ENCODE measurements around the gene PTPN22.
"Not testable (repeated sequence)": the region's sequence is repeated elsewhere in the genome, so short reads cannot be mapped to it uniquely, and the experiment has no call there.

The PTPN22 gene

GRCh38 chr1:113886417-113887401 lies 15.2 kb upstream of the PTPN22 start:
- DNase-seq = no peak

GRCh38 chr1:113881661-113882060 lies 10.1 kb upstream of the PTPN22 start:
- no peak for DNase-seq

DNA sequence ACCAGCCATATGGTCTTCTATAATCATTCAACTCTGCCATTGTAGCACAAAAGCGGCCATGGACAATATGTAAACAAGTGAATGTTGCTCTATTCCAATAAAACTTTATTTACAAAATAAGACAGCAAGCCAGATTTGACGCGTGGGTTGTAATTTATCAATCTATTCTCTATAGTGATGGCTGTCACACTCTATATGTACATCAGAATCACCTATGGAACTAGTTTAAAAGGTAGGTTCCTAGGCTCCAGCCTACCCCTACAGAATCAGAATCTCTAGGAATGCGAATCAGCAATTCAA lies 8.2 kb upstream of the PTPN22 start:
- no peak for DNase-seq

DNA sequence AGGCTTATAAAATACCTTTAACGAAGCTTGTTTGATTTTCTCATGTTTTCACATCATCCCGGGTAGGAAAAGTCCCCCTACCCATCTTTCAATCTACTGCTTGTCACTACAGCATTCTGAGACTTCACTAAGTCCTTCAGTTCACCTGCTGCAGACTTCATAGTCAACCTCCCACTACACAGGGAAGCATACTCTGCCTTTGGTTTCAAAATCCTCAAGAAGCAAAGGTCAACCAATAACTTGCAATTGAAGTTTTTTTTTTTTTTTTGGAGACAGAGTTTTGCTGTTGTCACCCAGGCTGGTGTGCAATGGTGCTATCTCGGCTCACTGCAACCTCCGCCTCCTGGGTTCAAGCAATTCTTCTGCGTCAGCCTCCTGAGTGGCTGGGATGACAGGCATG lies 4.7 kb upstream of the PTPN22 start:
- DNase-seq = no peak

GRCh38 chr1:113875714-113876113 lies 4.2 kb upstream of the PTPN22 start:
- no peak for DNase-seq

DNA sequence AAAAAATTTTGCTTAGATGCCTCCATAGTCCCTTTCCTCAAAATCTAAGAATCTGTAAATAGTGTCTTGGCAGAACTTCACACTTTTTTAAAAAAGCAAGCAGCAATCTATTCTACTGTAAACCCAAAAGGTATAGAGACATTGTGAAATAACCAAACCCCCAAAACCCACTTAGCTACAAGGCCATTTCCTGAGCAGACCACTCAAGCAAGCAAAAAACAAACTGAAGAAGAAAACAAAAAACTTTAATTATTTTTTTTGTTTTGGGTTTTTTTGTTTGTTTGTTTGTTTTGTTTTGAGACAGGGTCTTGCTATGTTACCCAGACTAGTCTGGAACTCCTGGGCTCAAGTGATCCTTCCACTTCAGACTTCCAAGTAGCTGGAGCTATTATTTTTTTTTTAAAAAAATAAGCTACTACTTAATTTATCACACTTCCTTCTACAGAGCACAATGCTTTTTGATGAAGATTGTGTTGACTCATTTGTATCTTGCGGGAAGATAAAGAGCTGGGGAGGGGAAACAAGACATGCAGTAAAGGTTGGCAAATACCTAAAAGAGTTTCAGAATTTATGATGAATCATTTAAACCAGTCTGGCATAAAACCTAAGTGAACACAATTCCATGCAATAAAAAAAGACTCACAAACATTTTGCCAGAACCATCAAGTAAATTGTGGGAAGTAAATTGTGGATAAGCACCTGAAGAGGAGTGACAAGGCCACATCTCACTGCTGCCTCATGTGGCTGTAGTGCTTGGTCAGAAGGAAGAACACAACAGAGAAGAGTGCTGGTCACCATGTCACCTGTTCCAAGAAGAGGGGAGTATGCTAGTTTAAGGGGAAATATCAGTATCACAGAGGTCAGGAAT lies 2.7 kb upstream of the PTPN22 start:
- DNase-seq = peak in 1 of 2 donors; percentile 37

DNA sequence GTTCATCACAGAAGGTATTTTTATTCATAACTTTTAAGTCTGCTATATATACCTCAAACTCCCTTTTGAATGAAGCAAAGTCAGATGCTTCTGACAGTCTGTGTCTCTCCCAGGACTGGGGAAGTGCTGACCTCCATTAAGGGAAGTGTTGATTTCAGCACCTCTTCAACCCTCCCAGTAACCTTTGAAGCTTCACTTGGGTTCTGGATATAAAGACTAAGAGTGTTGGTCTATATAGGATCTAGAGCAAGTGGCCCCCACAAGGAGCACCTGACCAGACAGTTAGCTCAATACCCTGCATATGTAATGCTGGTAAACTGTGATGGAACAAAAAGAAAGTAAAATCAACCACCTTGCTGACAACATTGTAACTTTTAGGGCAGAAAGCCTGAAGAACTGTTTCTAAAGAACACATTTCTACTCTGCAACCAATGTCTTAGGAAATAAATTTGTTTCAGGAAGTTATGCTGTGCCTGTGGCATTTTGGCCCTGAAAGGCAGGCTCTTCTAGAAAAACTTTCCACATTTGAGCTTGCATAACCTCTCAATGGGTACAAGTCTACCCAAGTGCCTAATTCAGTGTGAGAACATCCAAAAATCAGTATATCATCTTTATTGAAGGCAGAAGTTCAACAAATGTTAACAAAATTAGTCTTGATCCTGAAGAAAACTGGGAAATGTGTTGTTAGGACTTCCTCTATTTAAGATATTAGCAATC lies 865 bp upstream of the PTPN22 start:
- peak; percentile 72 to 80 for DNase-seq

DNA sequence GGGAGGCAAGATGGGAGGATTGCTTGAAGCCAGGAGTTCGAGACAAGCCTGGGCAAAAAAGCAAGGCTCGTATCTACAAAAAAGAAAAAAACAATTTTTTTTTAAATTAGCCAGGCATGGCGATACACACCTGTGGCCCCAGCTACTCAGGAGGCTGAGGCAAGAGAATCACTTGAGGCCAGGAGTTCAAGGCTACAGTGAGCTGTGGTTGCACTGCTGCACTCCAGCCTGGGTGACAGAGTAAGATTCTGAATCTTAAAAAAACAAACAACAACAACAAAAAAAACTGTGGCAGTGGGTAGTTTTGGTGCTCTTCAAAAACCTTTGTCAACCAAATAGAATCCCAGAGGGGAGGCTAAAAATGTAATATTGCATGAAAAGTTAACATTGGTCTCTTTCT lies 734 bp downstream of the PTPN22 start:
- DNase-seq = no peak

GRCh38 chr1:113868387-113869083 lies 3.0 kb downstream of the PTPN22 start:
- DNase-seq = no peak

DNA sequence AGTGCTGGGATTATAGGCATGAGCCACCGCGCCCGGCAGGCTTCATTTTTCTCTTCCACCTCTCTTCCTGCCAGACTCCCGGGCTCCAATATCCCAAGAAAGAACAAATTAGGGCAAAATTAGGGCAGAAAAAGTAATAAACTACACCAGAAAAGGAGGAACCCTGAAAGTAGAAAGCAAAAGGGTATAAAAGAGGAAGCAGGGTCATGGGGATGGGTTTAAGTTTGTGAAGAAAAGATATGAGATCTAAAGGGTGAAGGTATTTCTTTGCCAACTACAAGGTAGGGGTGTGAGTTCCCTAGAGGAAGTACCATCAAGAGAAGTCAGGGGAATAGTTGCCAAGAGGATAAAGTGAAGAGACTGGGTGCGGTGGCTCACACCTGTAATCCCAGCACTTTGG lies 9.9 kb downstream of the PTPN22 start:
- DNase-seq = no peak

- no peak for DNase-seq
Measured at GRCh38 chr1:113860891-113861290, 10.6 kb downstream of the PTPN22 start.

DNA sequence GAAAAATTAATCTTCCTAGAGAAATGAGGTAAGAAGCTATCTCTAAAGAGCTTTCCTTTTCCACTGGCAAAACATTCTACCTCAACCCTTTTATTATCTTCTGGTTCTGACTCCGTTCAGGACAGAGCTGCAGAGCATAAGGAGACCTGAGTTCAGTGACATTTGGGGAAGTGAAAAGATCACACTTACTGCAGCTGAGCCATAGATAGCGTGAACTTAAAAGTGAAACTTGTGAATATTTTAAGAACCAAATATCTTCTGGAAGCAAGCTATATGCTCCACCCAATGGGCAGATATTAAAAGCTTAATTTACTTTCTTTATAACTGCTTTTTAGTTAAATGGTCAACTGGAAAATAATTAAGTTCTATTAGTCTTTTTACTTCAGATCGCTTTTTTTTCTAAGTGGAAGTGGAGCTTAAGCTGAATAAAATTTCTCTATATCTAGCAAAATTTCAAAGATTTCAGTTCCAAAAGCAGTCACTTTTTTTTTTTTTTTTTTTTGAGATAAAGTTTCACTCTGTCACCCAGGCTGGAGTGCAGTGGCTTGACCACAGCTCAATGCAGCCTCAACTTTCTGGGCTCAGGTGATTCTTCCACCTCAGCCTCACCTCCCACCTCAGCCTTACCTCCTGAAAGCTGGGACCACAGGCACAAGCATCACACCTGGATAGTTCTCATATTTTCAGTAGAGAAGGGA lies 11.9 kb downstream of the PTPN22 start:
- peak; percentile 46 to 55 for DNase-seq

DNA sequence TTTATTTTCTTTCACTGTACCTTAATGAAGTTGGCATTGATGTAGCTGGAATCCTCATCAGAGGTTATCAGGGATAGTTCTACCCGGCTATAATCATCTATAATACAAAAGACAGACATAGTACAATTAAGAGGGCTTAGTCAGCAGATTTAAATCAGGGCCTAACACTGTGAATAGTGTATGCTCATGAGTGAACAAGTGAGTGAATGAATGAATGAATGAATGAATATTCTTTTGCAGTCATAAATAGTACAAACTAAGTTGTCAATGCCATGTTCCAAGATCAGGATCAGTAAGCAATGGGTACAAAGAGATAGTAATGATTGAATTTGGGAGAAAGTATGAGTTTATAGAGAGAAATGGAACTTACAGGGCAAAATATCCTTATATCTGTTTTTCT lies 12.5 kb downstream of the PTPN22 start:
- no peak for DNase-seq

- DNase-seq = no peak
Measured at GRCh38 chr1:113858418-113858817, 13.1 kb downstream of the PTPN22 start.

DNA sequence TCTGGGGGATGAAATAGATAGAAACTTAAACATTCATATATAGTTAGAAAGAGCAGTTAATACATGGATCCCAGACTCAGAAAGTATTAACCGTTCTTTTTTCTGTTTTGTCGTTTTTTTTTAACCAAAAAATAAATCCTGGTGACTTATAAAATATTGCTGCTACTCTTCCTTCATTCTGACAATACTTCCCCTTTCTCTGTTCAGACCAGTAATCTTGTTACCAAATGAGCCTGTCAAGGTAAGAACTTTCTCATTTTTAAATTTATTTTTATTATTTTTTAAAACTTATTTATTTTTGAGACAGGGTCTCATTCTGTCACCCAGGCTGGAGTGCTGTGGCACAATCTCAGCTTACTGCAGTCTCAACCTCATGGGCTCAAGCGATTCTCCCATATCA lies 13.7 kb downstream of the PTPN22 start:
- DNase-seq = no peak

DNA sequence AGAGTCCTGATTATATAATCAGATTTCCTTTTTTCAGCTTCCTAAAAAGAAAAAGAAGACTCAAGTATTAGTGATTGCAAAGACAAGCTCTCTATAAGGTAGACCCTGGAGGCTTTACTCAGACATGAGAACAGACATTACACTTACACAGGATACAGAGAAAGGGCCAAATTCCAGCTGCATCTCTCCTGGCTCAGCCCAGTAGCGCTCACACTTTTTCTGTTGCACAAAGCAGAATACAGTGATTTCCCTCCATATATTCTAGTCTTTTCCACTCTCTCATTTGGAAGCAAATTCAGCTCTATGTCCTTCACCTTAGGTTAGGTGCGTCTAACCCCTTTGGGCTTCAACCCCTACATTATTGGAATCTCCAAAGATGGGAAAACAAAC lies 15.1 kb downstream of the PTPN22 start:
- no peak for DNase-seq

GRCh38 chr1:113855630-113856400 lies 15.7 kb downstream of the PTPN22 start:
- peak; percentile 34 to 40 for DNase-seq

GRCh38 chr1:113854234-113854633 lies 17.3 kb downstream of the PTPN22 start:
- DNase-seq = no peak

- DNase-seq = not testable (repeated sequence)
Measured at GRCh38 chr1:113852694-113853093, 18.8 kb downstream of the PTPN22 start.

GRCh38 chr1:113850127-113850796 lies 21.2 kb downstream of the PTPN22 start:
- no peak for DNase-seq

DNA sequence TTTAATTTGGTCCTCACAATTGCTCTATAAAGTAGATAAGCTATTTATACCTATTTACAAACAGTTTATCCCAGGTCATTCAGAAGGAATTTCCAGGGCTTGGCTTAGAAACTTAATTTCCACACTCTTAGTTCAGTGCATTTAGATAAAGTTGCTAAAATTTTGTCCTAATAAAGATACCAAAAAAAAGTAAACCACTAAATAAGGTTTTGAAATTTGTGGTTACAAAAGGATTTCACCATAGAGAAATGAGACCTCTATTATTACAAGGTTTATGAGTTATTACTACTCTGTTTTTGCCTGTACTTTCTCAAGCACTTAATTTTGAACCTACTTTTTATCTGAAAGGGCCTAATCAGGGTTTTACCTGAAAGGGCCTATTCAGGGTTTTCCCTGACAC lies 22.4 kb downstream of the PTPN22 start:
- peak in 1 of 2 donors; percentile 29 for DNase-seq

All from inflammatory macrophage treated with lipopolysaccharide for 1 hour (primary cell).